ENCODE results near the gene ANKS1A.

The ANKS1A gene

DNA sequence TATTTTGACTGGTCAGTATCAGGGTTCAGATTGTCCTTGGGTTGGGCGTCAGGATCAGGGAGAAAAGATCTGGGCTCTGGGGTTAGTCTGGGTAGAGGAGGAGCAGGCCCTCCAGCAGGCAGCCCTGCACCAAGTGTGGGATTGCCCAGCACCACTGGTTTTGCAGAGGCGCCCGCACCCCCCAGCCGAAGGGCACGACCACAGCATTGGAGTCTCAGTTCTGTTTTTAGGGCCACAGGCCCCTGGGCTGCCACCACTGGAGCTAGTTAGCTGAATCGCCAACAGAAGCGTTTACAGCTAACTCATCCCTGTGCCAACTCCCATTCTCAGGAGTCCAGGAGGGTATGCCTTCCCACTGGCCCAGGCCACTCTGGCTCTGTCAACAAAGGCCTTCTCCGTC, 167.9 kb downstream of the ANKS1A start:
- TF ChIP-seq, protein P1, sequence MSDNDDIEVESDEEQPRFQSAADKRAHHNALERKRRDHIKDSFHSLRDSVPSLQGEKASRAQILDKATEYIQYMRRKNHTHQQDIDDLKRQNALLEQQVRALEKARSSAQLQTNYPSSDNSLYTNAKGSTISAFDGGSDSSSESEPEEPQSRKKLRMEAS (IDR thresholded peaks at IDR 0.05) = no peak
- TF ChIP-seq YY1 (IDR thresholded peaks at IDR 0.05; ENCODE audit: low read depth) = no peak
- no peak for TF ChIP-seq TCF12 (IDR thresholded peaks at IDR 0.05; ENCODE audit: low read depth)
- no peak for TF ChIP-seq RAD21 (IDR thresholded peaks at IDR 0.05; ENCODE audit: low read depth)
- TF ChIP-seq FOXM1 (IDR thresholded peaks at IDR 0.05; ENCODE audit: borderline replicate concordance, low read depth) = no peak
- no peak for TF ChIP-seq ZBTB7A (IDR thresholded peaks at IDR 0.05; ENCODE audit: low read depth)
- TF ChIP-seq EGR1 (IDR thresholded peaks at IDR 0.05) = no peak
- TF ChIP-seq TAF1 (IDR thresholded peaks at IDR 0.05; ENCODE audit: low read depth) = no peak
- TF ChIP-seq CREB1 (IDR thresholded peaks at IDR 0.05; ENCODE audit: low read depth) = no peak
- TF ChIP-seq CEBPB (IDR thresholded peaks at IDR 0.05) = no peak
- TF ChIP-seq, protein P2, sequence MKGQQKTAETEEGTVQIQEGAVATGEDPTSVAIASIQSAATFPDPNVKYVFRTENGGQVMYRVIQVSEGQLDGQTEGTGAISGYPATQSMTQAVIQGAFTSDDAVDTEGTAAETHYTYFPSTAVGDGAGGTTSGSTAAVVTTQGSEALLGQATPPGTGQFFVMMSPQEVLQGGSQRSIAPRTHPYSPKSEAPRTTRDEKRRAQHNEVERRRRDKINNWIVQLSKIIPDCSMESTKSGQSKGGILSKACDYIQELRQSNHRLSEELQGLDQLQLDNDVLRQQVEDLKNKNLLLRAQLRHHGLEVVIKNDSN (IDR thresholded peaks at IDR 0.05) = no peak
- TF ChIP-seq TEAD4 (IDR thresholded peaks at IDR 0.05) = no peak
- TF ChIP-seq, protein P3, sequence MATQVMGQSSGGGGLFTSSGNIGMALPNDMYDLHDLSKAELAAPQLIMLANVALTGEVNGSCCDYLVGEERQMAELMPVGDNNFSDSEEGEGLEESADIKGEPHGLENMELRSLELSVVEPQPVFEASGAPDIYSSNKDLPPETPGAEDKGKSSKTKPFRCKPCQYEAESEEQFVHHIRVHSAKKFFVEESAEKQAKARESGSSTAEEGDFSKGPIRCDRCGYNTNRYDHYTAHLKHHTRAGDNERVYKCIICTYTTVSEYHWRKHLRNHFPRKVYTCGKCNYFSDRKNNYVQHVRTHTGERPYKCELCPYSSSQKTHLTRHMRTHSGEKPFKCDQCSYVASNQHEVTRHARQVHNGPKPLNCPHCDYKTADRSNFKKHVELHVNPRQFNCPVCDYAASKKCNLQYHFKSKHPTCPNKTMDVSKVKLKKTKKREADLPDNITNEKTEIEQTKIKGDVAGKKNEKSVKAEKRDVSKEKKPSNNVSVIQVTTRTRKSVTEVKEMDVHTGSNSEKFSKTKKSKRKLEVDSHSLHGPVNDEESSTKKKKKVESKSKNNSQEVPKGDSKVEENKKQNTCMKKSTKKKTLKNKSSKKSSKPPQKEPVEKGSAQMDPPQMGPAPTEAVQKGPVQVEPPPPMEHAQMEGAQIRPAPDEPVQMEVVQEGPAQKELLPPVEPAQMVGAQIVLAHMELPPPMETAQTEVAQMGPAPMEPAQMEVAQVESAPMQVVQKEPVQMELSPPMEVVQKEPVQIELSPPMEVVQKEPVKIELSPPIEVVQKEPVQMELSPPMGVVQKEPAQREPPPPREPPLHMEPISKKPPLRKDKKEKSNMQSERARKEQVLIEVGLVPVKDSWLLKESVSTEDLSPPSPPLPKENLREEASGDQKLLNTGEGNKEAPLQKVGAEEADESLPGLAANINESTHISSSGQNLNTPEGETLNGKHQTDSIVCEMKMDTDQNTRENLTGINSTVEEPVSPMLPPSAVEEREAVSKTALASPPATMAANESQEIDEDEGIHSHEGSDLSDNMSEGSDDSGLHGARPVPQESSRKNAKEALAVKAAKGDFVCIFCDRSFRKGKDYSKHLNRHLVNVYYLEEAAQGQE (IDR thresholded peaks at IDR 0.05; ENCODE audit: low read depth) = no peak

DNA sequence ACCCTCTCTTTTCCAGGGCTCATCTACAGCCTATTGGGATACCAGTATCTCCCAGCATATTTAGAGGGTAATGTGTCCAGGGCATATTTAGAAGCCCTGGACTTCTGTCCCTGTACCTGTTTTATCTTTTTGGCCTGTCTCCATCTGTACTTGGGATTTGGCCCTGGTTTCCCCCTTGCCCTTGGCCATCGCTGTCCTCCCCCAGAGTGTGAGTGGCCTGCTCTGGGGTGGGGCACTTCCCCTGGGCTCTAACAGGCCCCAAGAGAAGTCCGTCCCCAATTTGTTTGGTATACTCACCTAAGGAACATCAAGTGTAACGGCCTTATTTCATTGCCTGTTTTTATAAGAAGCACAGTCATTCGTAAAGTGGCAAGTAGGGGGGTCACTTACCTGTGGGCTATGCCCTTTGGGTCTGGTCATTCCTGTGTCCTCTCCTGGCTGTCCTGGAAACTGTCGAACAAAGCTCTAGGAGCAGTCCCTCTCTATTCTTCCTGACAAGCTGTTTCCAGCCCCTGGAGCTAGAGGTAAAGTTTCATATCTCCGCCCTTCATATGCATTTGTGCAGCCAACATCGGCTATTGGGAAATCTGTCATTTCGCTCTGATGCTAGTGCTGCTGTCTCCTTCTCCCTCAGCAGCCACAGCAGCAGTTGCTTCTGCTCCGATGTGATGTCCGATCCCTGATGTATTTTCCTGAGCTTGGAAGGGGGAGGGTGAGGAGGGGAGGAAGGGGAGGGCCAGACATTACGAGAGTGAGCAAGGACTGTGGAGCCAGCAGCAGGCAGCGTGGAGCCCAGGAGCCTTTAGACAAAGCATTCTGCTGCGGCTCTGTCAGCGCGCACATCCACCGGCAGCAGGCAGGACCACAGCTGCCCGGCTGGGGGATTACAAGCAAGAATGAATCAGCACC, 168.6 kb downstream of the ANKS1A start:
- TF ChIP-seq CEBPB (IDR thresholded peaks at IDR 0.05) (no peak), NFIC (IDR thresholded peaks at IDR 0.05) (no peak), CREB1 (IDR thresholded peaks at IDR 0.05; ENCODE audit: low read depth) (no peak), FOXM1 (IDR thresholded peaks at IDR 0.05; ENCODE audit: borderline replicate concordance, low read depth) (no peak), ZBTB7A (IDR thresholded peaks at IDR 0.05; ENCODE audit: low read depth) (no peak), YY1 (IDR thresholded peaks at IDR 0.05; ENCODE audit: low read depth) (no peak), TCF12 (IDR thresholded peaks at IDR 0.05; ENCODE audit: low read depth) (no peak), RAD21 (IDR thresholded peaks at IDR 0.05; ENCODE audit: low read depth) (no peak), EP300 (IDR thresholded peaks at IDR 0.05; ENCODE audit: borderline replicate concordance) (no peak), TAF1 (IDR thresholded peaks at IDR 0.05; ENCODE audit: low read depth) (no peak), EGR1 (IDR thresholded peaks at IDR 0.05) (no peak), TEAD4 (IDR thresholded peaks at IDR 0.05) (no peak)
- TF ChIP-seq, protein P3 (IDR thresholded peaks at IDR 0.05; ENCODE audit: low read depth) = no peak
- TF ChIP-seq, protein P2 (IDR thresholded peaks at IDR 0.05) = no peak
- TF ChIP-seq, protein P1 (IDR thresholded peaks at IDR 0.05) = no peak

DNA sequence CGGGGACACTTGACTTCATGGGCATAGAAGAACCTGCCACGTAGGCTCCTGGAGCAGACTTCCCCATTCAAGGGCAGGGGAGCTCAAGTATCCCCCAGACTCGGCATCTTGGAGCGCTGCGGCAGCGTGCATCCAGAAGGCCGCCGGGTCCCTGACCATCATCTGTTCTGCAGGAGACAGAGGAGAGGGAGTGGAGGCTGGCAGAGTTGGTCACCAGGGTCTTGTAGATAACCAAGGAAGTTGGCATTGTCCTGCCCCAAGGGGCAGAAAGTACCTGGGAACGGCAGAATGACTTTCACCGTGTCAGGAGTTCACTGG, 169.3 kb downstream of the ANKS1A start:
- TF ChIP-seq TCF12 (IDR thresholded peaks at IDR 0.05; ENCODE audit: low read depth) (no peak), NFIC (IDR thresholded peaks at IDR 0.05) (no peak), CREB1 (IDR thresholded peaks at IDR 0.05; ENCODE audit: low read depth) (no peak), TEAD4 (IDR thresholded peaks at IDR 0.05) (no peak), TAF1 (IDR thresholded peaks at IDR 0.05; ENCODE audit: low read depth) (no peak), FOXM1 (IDR thresholded peaks at IDR 0.05; ENCODE audit: borderline replicate concordance, low read depth) (no peak), CEBPB (IDR thresholded peaks at IDR 0.05) (no peak), RAD21 (IDR thresholded peaks at IDR 0.05; ENCODE audit: low read depth) (no peak), EP300 (IDR thresholded peaks at IDR 0.05; ENCODE audit: borderline replicate concordance) (no peak), ZBTB7A (IDR thresholded peaks at IDR 0.05; ENCODE audit: low read depth) (no peak), YY1 (IDR thresholded peaks at IDR 0.05; ENCODE audit: low read depth) (no peak), EGR1 (IDR thresholded peaks at IDR 0.05) (no peak)
- TF ChIP-seq, protein P3 (IDR thresholded peaks at IDR 0.05; ENCODE audit: low read depth) = no peak
- TF ChIP-seq, protein P2 (IDR thresholded peaks at IDR 0.05) = no peak
- TF ChIP-seq, protein P1 (IDR thresholded peaks at IDR 0.05) = no peak
